SK-N-SH (cell line): ENCODE data around the gene PRSS1. TPM values are rescaled to one million over a fixed set of nuclear protein-coding genes. Genes with fewer than 3 reads are reported as not detected.

Experiments
- CTCF ChIA-PET: fragments of 300-600, 350-600 bp; formaldehyde crosslinking; extraction: SDS; loops from one replicate; lab custom pipeline; 2021; lab: Yijun Ruan, JAX
- POLR2A ChIA-PET: fragments of 350-600 bp; sonication (Branson Sonifier 250); formaldehyde crosslinking; extraction: SDS; loops from one replicate; lab custom pipeline; 2020; ENCODE audit warnings: antibody characterized with exemption, inconsistent platforms; lab: Yijun Ruan, JAX
- DNase-seq: peaks from one replicate; pipeline ENCODE4 v3.0.0; 2012
- H2AFZ ChIP-seq: fragments of 200-600 bp; sonication (generic); 2 replicates; pipeline ENCODE4 v1.8.1; 2016; ENCODE audit warnings: antibody characterized with exemption, mild to moderate bottlenecking, low read depth
- H3F3A ChIP-seq: fragments of 200-600 bp; sonication (generic); replicated peaks from 2 replicates; pipeline ENCODE3; 2016; ENCODE audit warnings: antibody characterized with exemption, mild to moderate bottlenecking; ENCODE audit not compliant: insufficient read depth
- H3K27ac ChIP-seq, 2 experiments: fragments of 200-500 bp in 1 of 2; fragments of 200-600 bp in 1 of 2; sonication (Bioruptor generic) in 1 of 2; sonication (generic), shearing (Covaris generic) in 1 of 2; 2 replicates each; pipeline versions ENCODE4 v1.5.1 to v1.6.1; 2014 to 2016; ENCODE audit warnings: low read depth in 2 of 2, inconsistent platforms in 1 of 2, low read length in 1 of 2, mild to moderate bottlenecking in 1 of 2, mixed read lengths in 1 of 2
- H3K27me3 ChIP-seq: fragments of 200-600 bp; sonication (generic), shearing (Covaris generic); 2 replicates; pipeline ENCODE4 v1.6.1; 2016; ENCODE audit warnings: mixed run types; ENCODE audit not compliant: insufficient read depth
- H3K36me3 ChIP-seq, 2 experiments: fragments of 200-500 bp in 1 of 2; fragments of 200-600 bp in 1 of 2; sonication (Bioruptor generic) in 1 of 2; sonication (generic) in 1 of 2; replicated peaks in 1 of 2; 2 replicates each; pipeline versions ENCODE3 to v1.5.1; 2014 to 2016; ENCODE audit warnings: low read length in 1 of 2, mild to moderate bottlenecking in 1 of 2; ENCODE audit not compliant: insufficient read depth in 2 of 2, control insufficient read depth in 1 of 2
- H3K4me1 ChIP-seq, 2 experiments: fragments of 200-500 bp in 1 of 2; fragments of 200-600 bp in 1 of 2; sonication (Bioruptor generic) in 1 of 2; sonication (generic), shearing (Covaris generic) in 1 of 2; 2 replicates each; pipeline versions ENCODE4 v1.5.1 to v1.6.1; 2014 to 2016; ENCODE audit warnings: low read depth in 1 of 2, low read length in 1 of 2, mixed run types in 1 of 2; ENCODE audit not compliant: insufficient read depth in 2 of 2, control insufficient read depth in 1 of 2
- H3K4me2 ChIP-seq: fragments of 200-600 bp; sonication (generic), shearing (Covaris generic); 2 replicates; pipeline ENCODE4 v1.6.1; 2017; ENCODE audit warnings: mixed run types
- H3K4me3 ChIP-seq, 2 experiments: fragments of 200-500 bp in 1 of 2; fragments of 200-600 bp in 1 of 2; sonication (Bioruptor generic) in 1 of 2; sonication (generic), shearing (Covaris generic) in 1 of 2; 2 replicates each; pipeline versions ENCODE4 v1.5.1 to v1.8.1; 2014 to 2016; ENCODE audit warnings: low read depth in 2 of 2, inconsistent platforms in 1 of 2, low read length in 1 of 2, mild to moderate bottlenecking in 1 of 2, mixed read lengths in 1 of 2, moderate library complexity in 1 of 2
- H3K79me2 ChIP-seq: fragments of 200-600 bp; sonication (generic); 2 replicates; pipeline ENCODE4 v1.8.1; 2017; ENCODE audit warnings: mild to moderate bottlenecking; ENCODE audit not compliant: insufficient read depth
- H3K9ac ChIP-seq: fragments of 200-600 bp; sonication (generic); 2 replicates; pipeline ENCODE4 v1.6.1; 2017; ENCODE audit warnings: mixed run types
- H3K9me2 ChIP-seq: fragments of 200-600 bp; sonication (generic); 2 replicates; pipeline ENCODE4 v1.6.1; 2017; ENCODE audit warnings: mixed run types
- H3K9me3 ChIP-seq: fragments of 200-600 bp; sonication (generic); 2 replicates; pipeline ENCODE4 v1.6.1; 2017; ENCODE audit warnings: mixed run types, mild to moderate bottlenecking, moderate library complexity
- H4K20me1 ChIP-seq: fragments of 200-600 bp; sonication (generic); 2 replicates; pipeline ENCODE4 v1.6.1; 2017; ENCODE audit warnings: mild to moderate bottlenecking, mixed run types; ENCODE audit not compliant: insufficient read depth
- CTCF ChIP-seq: fragments of 200-600 bp; sonication (generic); IDR thresholded peaks from 2 replicates; pipeline ENCODE4 v1.6.1; 2017; ENCODE audit warnings: antibody characterized with exemption, mild to moderate bottlenecking, moderate library complexity
- ELF1 ChIP-seq: IDR thresholded peaks from 2 replicates; pipeline ENCODE4 v1.4.0; 2012
- FOSL2 ChIP-seq: IDR thresholded peaks from 2 replicates; pipeline ENCODE4 v1.4.0; 2012; ENCODE audit warnings: low read depth, mild to moderate bottlenecking, moderate library complexity, borderline replicate concordance
- GATA2 ChIP-seq: sonication (generic); formaldehyde crosslinking; IDR thresholded peaks from 2 replicates; pipeline ENCODE4 v1.5.0; 2020; ENCODE audit warnings: mild to moderate bottlenecking, missing genetic modification reagents
- NRF1 ChIP-seq: IDR thresholded peaks from 2 replicates; pipeline ENCODE4 v1.6.1; 2012; ENCODE audit warnings: low read depth, mild to moderate bottlenecking, low read length
- PBX3 ChIP-seq: IDR thresholded peaks from 2 replicates; pipeline ENCODE4; 2012
- RAD21 ChIP-seq: IDR thresholded peaks from 2 replicates; pipeline ENCODE4 v1.6.1; 2012; ENCODE audit warnings: mild to moderate bottlenecking, low read length
- REST ChIP-seq: IDR thresholded peaks from 2 replicates; pipeline ENCODE4 v1.6.1; 2012; ENCODE audit warnings: mild to moderate bottlenecking, low read depth, low read length, moderate library complexity
- RXRA ChIP-seq: IDR thresholded peaks from 2 replicates; pipeline ENCODE4 v1.4.0; 2012; ENCODE audit warnings: low read depth, mild to moderate bottlenecking, borderline replicate concordance
- TAF1 ChIP-seq: IDR thresholded peaks from 2 replicates; pipeline ENCODE4 v1.6.1; 2012; ENCODE audit warnings: low read depth, mild to moderate bottlenecking, low read length, moderate library complexity, borderline replicate concordance
- TCF12 ChIP-seq: IDR thresholded peaks from 2 replicates; pipeline ENCODE4 v1.4.0; 2012
- TEAD4 ChIP-seq: IDR thresholded peaks from 2 replicates; pipeline ENCODE4 v1.4.0; 2012; ENCODE audit warnings: mild to moderate bottlenecking, borderline replicate concordance; ENCODE audit not compliant: insufficient read depth
- USF2 ChIP-seq: fragments of 150-350 bp; IDR thresholded peaks from 2 replicates; pipeline ENCODE4 v1.6.1; 2017; ENCODE audit warnings: antibody characterized with exemption, low read length, low read depth, borderline replicate concordance
- ZBTB33 ChIP-seq: IDR thresholded peaks from 2 replicates; pipeline ENCODE4 v1.4.0; 2012; ENCODE audit warnings: low read depth, borderline replicate concordance
- WGBS: methylation state at CpG from one replicate; pipeline ENCODE4 v1.1.6; 2017; ENCODE audit warnings: low lambda C conversion rate; 5-methylcytosine and 5-hydroxymethylcytosine counted together
- polyA plus RNA-seq, 3 experiments: library from polyadenylated mRNA; depleted of rRNA; stranded (reverse); fragments of >200 nt; gene quantifications; 2 replicates each; pipeline ENCODE4 v1.2.3, GENCODE V29; 2012

The PRSS1 gene
- polyA plus RNA-seq, 1 of the 3 experiments (the other 2 are of a cell fraction), result not detected

- no peaks in the 10 kb centered on the region for H3K9me2 ChIP-seq
- H4K20me1 ChIP-seq, result no peaks in the 10 kb centered on the region
- no peak overlapping the region for H3K4me3 ChIP-seq
- H3F3A ChIP-seq, result no peaks in the 10 kb centered on the region
- H3K9ac ChIP-seq, result no peak overlapping the region
- TF ChIP-seq TAF1 (no peak), USF2 (no peak), TEAD4 (no peak), RAD21 (no peak), PBX3 (no peak), TCF12 (no peak), RXRA (no peak), REST (no peak), FOSL2 (no peak), ZBTB33 (no peak), GATA2 (CRISPR knock-in tag) (no peak), ELF1 (no peak), CTCF (no peak), NRF1 (no peak)
- no peaks in the 10 kb centered on the region for H3K4me1 ChIP-seq
- no peaks in the 10 kb centered on the region for H3K36me3 ChIP-seq
- no peak overlapping the region for H2AFZ ChIP-seq
- no peaks in the 10 kb centered on the region for H3K9me3 ChIP-seq
- WGBS, result 26% methylated on average over 4 of the region's 4 CpGs
- no peak for DNase-seq
- ChIA-PET CTCF (interaction anchor here (2.5 kb wide), 1 partner anchor 37 kb away, joined by 7 read pairs; no protein-coding TSS in a partner anchor), POLR2A (no interaction called here)
- H3K79me2 ChIP-seq, result no peaks in the 10 kb centered on the region
- H3K27ac ChIP-seq, result no peak overlapping the region
- H3K27me3 ChIP-seq, result peaks cover 31% of the 10 kb centered on the region; the same call in 1 of the 2 replicates
- no peak overlapping the region for H3K4me2 ChIP-seq
Measured at GRCh38 chr7:142745745-142746144, 3.5 kb upstream of the PRSS1 start.
